H1 (cell line): Measurements from ENCODE around the gene SH2D5. TPM values are rescaled to one million over a fixed set of nuclear protein-coding genes. Genes with fewer than 3 reads are reported as not detected.

Experiments
- CBX5 ChIP-seq: fragments of 300-800, 300-1000 bp; sonication (generic); IDR thresholded peaks from 2 replicates; pipeline ENCODE4 v1.7.1; 2016; ENCODE audit warnings: antibody characterized with exemption, low read length, low read depth
- CTBP2 ChIP-seq: IDR thresholded peaks from 2 replicates; pipeline ENCODE4 v1.7.0; 2011; ENCODE audit warnings: borderline replicate concordance, mild to moderate bottlenecking, moderate library complexity, mixed read lengths, low read length; ENCODE audit not compliant: insufficient read depth, insufficient read length
- JUN ChIP-seq: IDR thresholded peaks from 2 replicates; pipeline ENCODE4 v1.6.1; 2011; ENCODE audit warnings: low read depth, mild to moderate bottlenecking, improper control_type of control experiment, low read length
- NRF1 ChIP-seq: IDR thresholded peaks from 2 replicates; pipeline ENCODE4 v1.6.1; 2011; ENCODE audit warnings: mild to moderate bottlenecking, low read depth, low read length, improper control_type of control experiment
- polyA plus RNA-seq, 7 experiments: library from polyadenylated mRNA; depleted of rRNA in 3 of 7; stranded (reverse) in 5 of 7; unstranded in 2 of 7; fragments of >200 nt in 5 of 7; fragments of 200-250 nt in 2 of 7; gene quantifications; 1 replicate in 5 of 7; 2 replicates in 1 of 7; 4 replicates in 1 of 7; pipeline versions ENCODE4 v1.2.1 to v1.2.3, GENCODE V29; 2011 to 2013; ENCODE audit warnings: missing spikeins in 2 of 7, mixed read lengths in 2 of 7
- total RNA-seq: library from RNA; stranded (reverse); fragmentation: NEBNext Ultra II Directional; extraction: Animal tissue kit (Norgen Biotek cat#: 25700); gene quantifications from 2 replicates; pipeline ENCODE4 v1.2.1, GENCODE V29; 2021

SH2D5 gene
- total and polyA plus RNA-seq, 2 of the 8 experiments (the other 6 are each of a cell fraction or from before 2014, with no cell fraction given): 13.2 to 18.4 TPM

DNA sequence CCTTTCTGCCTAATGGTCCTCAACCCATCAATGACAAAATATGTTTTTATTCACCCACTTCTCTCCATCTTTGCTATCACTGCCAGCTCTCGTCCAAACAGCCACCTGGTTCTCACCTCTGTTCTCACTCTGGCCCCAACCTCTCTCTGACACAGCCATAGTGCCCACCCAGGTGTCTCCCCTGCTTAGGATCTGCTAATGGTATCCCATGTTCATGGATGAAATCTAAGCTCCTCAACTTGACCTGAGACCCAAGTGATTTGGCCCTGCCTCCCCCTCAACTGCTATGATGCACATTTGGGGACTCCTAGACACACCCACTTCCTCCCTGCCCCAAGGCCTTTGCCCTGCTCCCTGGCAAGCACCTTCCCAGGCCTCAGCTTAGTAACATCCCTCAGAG, 40.6 kb downstream of the SH2D5 start (continued):
- no peak for TF ChIP-seq JUN
- no peak for TF ChIP-seq CBX5
- no peak for TF ChIP-seq CTBP2
- TF ChIP-seq NRF1: no peak
